Erythroblast (primary cell): ENCODE data around the gene DGKH.

Experiments
- GATA1 ChIP-seq: IDR thresholded peaks from 2 replicates; pipeline ENCODE4 v1.6.1; 2011; ENCODE audit warnings: low read depth, mild to moderate bottlenecking, control low read depth, low read length, moderate library complexity
- POLR2A ChIP-seq: IDR thresholded peaks from 2 replicates; pipeline ENCODE4 v1.6.1; 2011; ENCODE audit warnings: mild to moderate bottlenecking, low read length

DNA sequence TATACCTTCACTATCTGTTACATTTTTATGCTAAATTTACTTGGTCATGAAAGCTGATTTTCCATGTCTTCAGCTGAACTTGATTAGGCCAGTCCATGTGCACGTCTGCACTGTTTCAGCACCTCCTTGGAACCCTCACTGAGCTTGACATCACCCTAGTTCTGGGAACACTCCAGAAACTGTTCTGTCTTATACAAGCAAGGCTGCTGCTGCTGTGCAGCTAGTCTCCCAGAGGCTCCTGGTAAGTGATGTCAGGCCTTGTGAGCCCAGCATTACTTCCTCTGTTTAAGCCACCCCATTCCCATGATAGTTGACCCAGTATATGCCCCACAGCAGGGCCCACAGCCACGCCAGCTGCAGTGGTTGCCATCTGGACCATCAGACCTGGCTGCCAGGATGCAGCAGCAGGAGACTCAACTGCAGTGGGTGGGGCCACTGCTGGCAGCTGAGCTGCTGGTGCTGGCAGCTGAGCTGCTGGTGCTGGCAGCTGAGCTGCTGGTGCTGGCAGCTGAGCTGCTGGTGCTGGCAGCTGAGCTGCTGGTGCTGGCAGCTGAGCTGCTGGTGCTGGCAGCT is 133.0 kb downstream of the DGKH start:
- no peak for TF ChIP-seq POLR2A
- no peak for TF ChIP-seq GATA1
